ENCODE results near the gene AASDH.

AASDH gene

DNA sequence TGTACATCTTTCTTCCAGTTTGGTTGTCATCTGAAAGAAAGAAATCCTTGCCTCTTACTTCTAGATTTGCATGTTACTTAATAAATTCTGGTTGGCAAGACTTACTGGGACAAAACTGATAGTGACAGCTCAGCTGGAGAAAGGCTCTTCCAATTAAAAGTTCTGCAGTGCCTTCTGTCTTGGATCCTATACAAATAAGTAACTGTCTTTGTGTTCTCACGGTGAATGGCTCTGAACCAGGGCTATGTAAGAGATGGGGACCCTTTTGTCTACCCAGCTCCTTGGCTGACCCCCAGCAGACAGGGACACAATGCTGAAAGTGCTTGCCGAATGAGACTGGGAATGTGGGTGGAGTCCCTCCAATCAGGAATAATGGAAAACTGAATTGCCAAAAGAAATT lies 89.5 kb downstream of the AASDH start:
- TF ChIP-seq CTCF (IDR thresholded peaks at IDR 0.05; ENCODE audit: low read depth, low read length) = no peak
- DNase-seq (ENCODE audit: low read depth in 2 of 2) = no peak
- no peak overlapping the region for H3K4me3 ChIP-seq (replicated peaks in 1 of 2; ENCODE audit: low read depth in 2 of 2, low read length in 2 of 2)

- no peak for TF ChIP-seq CTCF (IDR thresholded peaks at IDR 0.05; ENCODE audit: low read depth, low read length)
- DNase-seq (ENCODE audit: low read depth in 2 of 2) = peak in 1 of 2 donors; percentile 22
- H3K4me3 ChIP-seq (replicated peaks in 1 of 2; ENCODE audit: low read depth in 2 of 2, low read length in 2 of 2) = no peak overlapping the region
Observed at GRCh38 chr4:56296526-56296925, 90.8 kb downstream of the AASDH start.

- no peak overlapping the region for H3K4me3 ChIP-seq (replicated peaks in 1 of 2; ENCODE audit: low read depth in 2 of 2, low read length in 2 of 2)
- DNase-seq (ENCODE audit: low read depth in 2 of 2) = no peak
- no peak for TF ChIP-seq CTCF (IDR thresholded peaks at IDR 0.05; ENCODE audit: low read depth, low read length)
Observed at GRCh38 chr4:56293121-56293520, 94.2 kb downstream of the AASDH start.

GRCh38 chr4:56289934-56290333 lies 97.4 kb downstream of the AASDH start:
- H3K4me3 ChIP-seq (replicated peaks in 1 of 2; ENCODE audit: low read depth in 2 of 2, low read length in 2 of 2) = no peak overlapping the region
- peak in 1 of 2 donors; percentile 40 for DNase-seq (ENCODE audit: low read depth in 2 of 2)
- no peak for TF ChIP-seq CTCF (IDR thresholded peaks at IDR 0.05; ENCODE audit: low read depth, low read length)

DNA sequence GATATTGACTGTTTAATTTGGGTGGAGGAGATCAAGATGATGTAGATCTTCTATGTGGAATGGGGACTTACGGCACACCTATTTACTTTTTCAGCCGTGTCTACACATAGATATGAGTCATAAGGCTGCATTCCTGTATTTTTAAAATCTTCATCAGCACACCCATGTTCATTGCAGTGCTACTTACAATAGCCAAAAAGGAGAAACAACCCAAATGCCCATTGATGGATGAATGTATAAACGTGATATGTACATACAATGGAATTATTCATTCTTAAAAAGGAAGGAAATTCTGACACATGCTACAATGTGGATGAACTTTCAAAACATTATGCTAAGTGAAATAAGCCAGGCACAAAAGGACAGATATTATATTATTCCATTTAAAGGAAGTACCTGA lies 98.6 kb downstream of the AASDH start:
- H3K4me3 ChIP-seq (replicated peaks in 1 of 2; ENCODE audit: low read depth in 2 of 2, low read length in 2 of 2) = no peak overlapping the region
- TF ChIP-seq CTCF (IDR thresholded peaks at IDR 0.05; ENCODE audit: low read depth, low read length) = no peak

More for the DNA sequence above, 98.6 kb downstream of the AASDH start:
- DNase-seq (ENCODE audit: low read depth in 2 of 2) = no peak

Measured in cardiac fibroblast (primary cell).